ENCODE measurements around the gene ENTR1. TPM values are rescaled to one million over a fixed set of nuclear protein-coding genes. Genes with fewer than 3 reads are reported as not detected.
A peak's percentile ranks its signal among the peaks of the same experiment; 100 is the strongest.

The ENTR1 gene
- total RNA-seq, 1 donor from 2014 or later, result 60.4 TPM

DNA sequence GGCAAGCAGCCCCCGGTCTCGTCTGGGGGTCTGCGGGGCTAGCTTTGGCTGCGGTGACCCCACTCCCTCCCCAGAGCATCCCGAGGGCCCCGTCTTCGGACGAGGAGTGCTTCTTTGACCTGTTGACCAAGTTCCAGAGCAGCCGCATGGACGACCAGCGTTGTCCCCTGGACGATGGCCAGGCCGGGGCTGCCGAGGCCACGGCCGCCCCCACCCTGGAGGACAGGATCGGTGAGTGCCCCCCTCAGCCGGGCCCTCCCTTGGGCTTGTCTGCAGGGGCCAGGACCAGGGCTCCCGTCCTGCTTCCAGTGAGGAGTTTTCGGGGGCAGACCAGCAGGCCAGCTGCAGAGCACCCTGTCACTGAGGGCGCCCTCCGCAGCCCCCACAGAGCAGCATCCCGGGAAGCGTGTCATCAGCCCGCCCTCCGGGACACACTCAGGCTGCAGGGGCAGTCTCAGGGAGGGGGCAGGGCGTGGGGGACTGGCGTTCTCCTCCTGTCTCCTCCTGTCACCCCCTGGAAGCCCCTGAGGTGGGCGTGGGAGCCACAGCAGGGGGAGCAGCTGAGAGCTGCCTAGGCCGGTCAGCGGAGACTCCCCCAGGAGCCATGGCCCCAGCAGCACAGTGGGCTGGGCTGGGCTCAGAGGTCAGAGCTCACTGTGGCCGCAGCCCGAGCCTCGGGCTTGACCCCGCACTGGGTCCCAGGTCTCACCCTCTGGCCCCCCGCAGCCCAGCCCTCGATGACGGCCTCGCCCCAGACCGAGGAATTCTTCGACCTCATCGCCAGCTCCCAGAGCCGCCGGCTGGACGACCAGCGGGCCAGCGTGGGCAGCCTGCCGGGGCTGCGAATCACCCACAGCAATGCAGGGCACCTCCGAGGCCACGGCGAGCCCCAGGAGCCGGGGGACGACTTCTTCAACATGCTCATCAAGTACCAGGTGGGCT, 54.5 kb downstream of the ENTR1 start:
- TF ChIP-seq POLR2AphosphoS5 (IDR thresholded peaks at IDR 0.05; ENCODE audit: insufficient read depth in 1 of 2, low read depth in 1 of 2) (no peak), CTCF (IDR thresholded peaks at IDR 0.05) (no peak), POLR2A (IDR thresholded peaks at IDR 0.05) (no peak)
- H3K9me3 ChIP-seq, result no peaks in the 10 kb centered on the region
- H3K27ac ChIP-seq, result no peak overlapping the region
- H3K36me3 ChIP-seq, result no peaks in the 10 kb centered on the region
- no peaks in the 10 kb centered on the region for H3K27me3 ChIP-seq
- DNase-seq (ENCODE audit: extremely low spot score in 2 of 2), result no peak
- H3K4me3 ChIP-seq, result no peak overlapping the region
- intact Hi-C loops (cut with DNase I), result loop anchor here (5.0 kb wide), 1 partner anchor 1609 kb away; no protein-coding TSS in a partner anchor
- peaks cover 28% of the 10 kb centered on the region for H3K4me1 ChIP-seq

DNA sequence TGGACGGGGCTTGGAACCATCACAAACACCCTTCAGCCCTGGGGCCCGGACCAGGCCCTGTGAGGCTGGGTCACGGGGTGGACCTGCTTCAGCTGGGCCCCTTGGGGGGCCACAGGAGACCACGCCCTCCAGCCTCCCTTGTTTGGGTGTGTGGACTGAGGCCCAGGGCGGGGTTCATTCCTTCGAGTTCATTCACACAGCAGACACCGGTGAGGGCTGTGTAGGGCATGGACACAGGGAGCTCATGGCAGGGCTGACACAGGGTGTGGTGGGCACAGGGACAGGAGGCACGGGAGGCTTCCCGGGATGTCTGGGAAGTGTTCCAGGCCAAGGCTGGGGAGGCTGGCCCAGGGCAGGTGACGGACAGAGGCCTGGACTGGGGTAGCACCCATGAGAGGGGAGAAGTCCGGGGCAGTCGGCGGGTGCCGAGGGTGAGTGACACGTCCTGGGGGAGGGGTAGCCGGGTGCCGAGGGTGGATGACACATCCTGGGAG, 55.8 kb downstream of the ENTR1 start:
- DNase-seq (ENCODE audit: extremely low spot score in 2 of 2), result no peak

GRCh38 chr9:136353757-136354488, 56.5 kb downstream of the ENTR1 start:
- peaks cover 24% of the 10 kb centered on the region for H3K4me1 ChIP-seq
- TF ChIP-seq POLR2A (IDR thresholded peaks at IDR 0.05) (no peak), CTCF (IDR thresholded peaks at IDR 0.05) (no peak), POLR2AphosphoS5 (IDR thresholded peaks at IDR 0.05; ENCODE audit: insufficient read depth in 1 of 2, low read depth in 1 of 2) (no peak)
- no peak for DNase-seq (ENCODE audit: extremely low spot score in 2 of 2)
- no peak overlapping the region for H3K4me3 ChIP-seq
- H3K27ac ChIP-seq, result peak overlapping the region; percentile 21
- H3K9me3 ChIP-seq, result no peaks in the 10 kb centered on the region
- intact Hi-C loops (cut with DNase I), result no loop called here
- H3K27me3 ChIP-seq, result no peaks in the 10 kb centered on the region
- no peaks in the 10 kb centered on the region for H3K36me3 ChIP-seq

More for the DNA sequence above, 55.8 kb downstream of the ENTR1 start:
- peak overlapping the region; percentile 21 for H3K27ac ChIP-seq
- H3K4me3 ChIP-seq, result no peak overlapping the region
- no peak for TF ChIP-seq POLR2A (IDR thresholded peaks at IDR 0.05)
- TF ChIP-seq POLR2AphosphoS5 (IDR thresholded peaks at IDR 0.05; ENCODE audit: insufficient read depth in 1 of 2, low read depth in 1 of 2), result peak in 1 of 2 donors; percentile 38
- H3K4me1 ChIP-seq, result peaks cover 24% of the 10 kb centered on the region
- no peaks in the 10 kb centered on the region for H3K9me3 ChIP-seq
- H3K27me3 ChIP-seq, result no peaks in the 10 kb centered on the region
- H3K36me3 ChIP-seq, result no peaks in the 10 kb centered on the region
- intact Hi-C loops (cut with DNase I), result loop anchor here (5.0 kb wide), 1 partner anchor 1607 kb away; no protein-coding TSS in a partner anchor

GRCh38 chr9:136353088-136353487, 57.3 kb downstream of the ENTR1 start:
- no peaks in the 10 kb centered on the region for H3K27me3 ChIP-seq
- no peaks in the 10 kb centered on the region for H3K36me3 ChIP-seq
- no peaks in the 10 kb centered on the region for H3K9me3 ChIP-seq
- no peak for DNase-seq (ENCODE audit: extremely low spot score in 2 of 2)
- H3K4me3 ChIP-seq, result no peak overlapping the region
- TF ChIP-seq POLR2A (IDR thresholded peaks at IDR 0.05) (no peak), CTCF (IDR thresholded peaks at IDR 0.05) (no peak), POLR2AphosphoS5 (IDR thresholded peaks at IDR 0.05; ENCODE audit: insufficient read depth in 1 of 2, low read depth in 1 of 2) (no peak)
- H3K4me1 ChIP-seq, result peaks cover 24% of the 10 kb centered on the region
- intact Hi-C loops (cut with DNase I), result no loop called here
- H3K27ac ChIP-seq, result peak overlapping the region; percentile 7

DNA sequence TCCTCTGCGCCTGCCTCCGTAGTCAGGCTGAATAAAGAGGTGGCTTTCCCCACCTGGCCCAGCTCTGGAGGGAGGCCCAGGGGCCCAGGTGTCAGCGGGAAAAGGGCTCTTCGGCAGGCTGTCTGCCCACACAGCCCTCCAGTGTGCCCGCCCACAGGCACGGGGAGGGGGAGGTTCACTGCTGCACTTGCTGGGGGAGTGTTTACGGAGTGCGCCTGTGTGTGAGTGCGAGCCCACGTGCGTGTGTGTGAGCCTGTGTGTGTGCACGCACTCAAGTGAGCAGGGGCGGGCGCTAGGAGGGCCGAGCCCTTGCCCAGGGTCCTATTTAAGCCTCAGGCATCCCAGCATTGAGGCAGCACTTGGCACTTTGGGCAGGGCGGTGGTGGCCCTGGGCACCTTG, 57.7 kb downstream of the ENTR1 start:
- Histone ChIP-seq H3K27ac (peak overlapping the region; percentile 7), H3K36me3 (no peaks in the 10 kb centered on the region), H3K4me3 (no peak overlapping the region), H3K4me1 (peaks cover 24% of the 10 kb centered on the region), H3K27me3 (no peaks in the 10 kb centered on the region), H3K9me3 (no peaks in the 10 kb centered on the region)
- no peak for DNase-seq (ENCODE audit: extremely low spot score in 2 of 2)
- intact Hi-C loops (cut with DNase I), result no loop called here
- TF ChIP-seq POLR2AphosphoS5 (IDR thresholded peaks at IDR 0.05; ENCODE audit: insufficient read depth in 1 of 2, low read depth in 1 of 2) (no peak), POLR2A (IDR thresholded peaks at IDR 0.05) (no peak), CTCF (IDR thresholded peaks at IDR 0.05) (no peak)

All from vagina (tissue), 2 donors.